H1 (cell line): Measurements from ENCODE around the gene DES. TPM values are rescaled to one million over a fixed set of nuclear protein-coding genes. Genes with fewer than 3 reads are reported as not detected.
A peak's percentile ranks its signal among the peaks of the same experiment; 100 is the strongest.

Experiments used
- CTCF ChIA-PET: fragments of 300-600 bp; sonication (Branson Sonifier 250); formaldehyde crosslinking; loops from one replicate; lab custom pipeline; 2021; ENCODE audit not compliant: partially characterized antibody; lab: Charles Lee
- POLR2A ChIA-PET: fragments of 300-600 bp; sonication (Branson Sonifier 250); formaldehyde crosslinking; loops from one replicate; lab custom pipeline; 2021; ENCODE audit warnings: inconsistent platforms; ENCODE audit not compliant: partially characterized antibody; lab: Charles Lee
- DNase-seq, 2 experiments: peaks; one replicate each; pipeline versions ENCODE4 v3.0.0 to v3.0.0-alpha.2; 2010 to 2022; ENCODE audit warnings: low spot score in 2 of 2, low read depth in 1 of 2, mixed read lengths in 1 of 2
- FAIRE-seq: peaks from 2 replicates; lab custom pipeline; 2011; peaks lifted over from hg19 to GRCh38; lab: Jason Lieb, UNC
- H2AFZ ChIP-seq: 2 replicates; pipeline ENCODE4 v1.8.1; 2012; ENCODE audit warnings: low read length, inconsistent platforms
- H2AK5ac ChIP-seq: 2 replicates; pipeline ENCODE4 v1.6.1; 2013; ENCODE audit warnings: low read depth, low read length
- H2BK120ac ChIP-seq: replicated peaks from 2 replicates; pipeline ENCODE3; 2013; ENCODE audit warnings: low read depth, low read length, inconsistent platforms
- H2BK12ac ChIP-seq: 2 replicates; pipeline ENCODE4 v1.6.1; 2013; ENCODE audit warnings: low read depth, low read length
- H2BK15ac ChIP-seq: 2 replicates; pipeline ENCODE4 v1.6.1; 2013; ENCODE audit warnings: low read length
- H2BK20ac ChIP-seq: 2 replicates; pipeline ENCODE4 v1.6.1; 2013; ENCODE audit warnings: low read length
- H2BK5ac ChIP-seq: 2 replicates; pipeline ENCODE4 v1.6.1; 2013; ENCODE audit warnings: low read depth, low read length
- H3K14ac ChIP-seq: 2 replicates; pipeline ENCODE4 v1.6.1; 2013; ENCODE audit warnings: inconsistent platforms; ENCODE audit not compliant: insufficient read length
- H3K18ac ChIP-seq: 2 replicates; pipeline ENCODE4 v1.6.1; 2013; ENCODE audit warnings: low read length; ENCODE audit errors: extremely low read depth
- H3K23ac ChIP-seq: 2 replicates; pipeline ENCODE4 v1.6.1; 2013; ENCODE audit warnings: inconsistent platforms; ENCODE audit not compliant: insufficient read length
- H3K23me2 ChIP-seq: 2 replicates; pipeline ENCODE4 v1.6.1; 2013; ENCODE audit warnings: low read depth, low read length
- H3K27ac ChIP-seq: 2 replicates; pipeline ENCODE4 v1.6.1; 2011; ENCODE audit warnings: low read depth, low read length, inconsistent platforms
- H3K27me3 ChIP-seq, 4 experiments: replicated peaks in 1 of 4; 1 replicate in 1 of 4; 2 replicates in 3 of 4; pipeline versions ENCODE4 v1.6.1 to v1.8.1; 2011 to 2013; ENCODE audit warnings: low read length in 3 of 4, mild to moderate bottlenecking in 3 of 4, inconsistent platforms in 2 of 4, mixed read lengths in 2 of 4, moderate library complexity in 1 of 4; ENCODE audit not compliant: control insufficient read depth in 3 of 4, insufficient read depth in 3 of 4; ENCODE audit errors: extremely low read depth in 1 of 4
- H3K36me3 ChIP-seq, 4 experiments: 2 replicates each; pipeline versions ENCODE4 v1.6.1 to v1.8.1; 2011 to 2013; ENCODE audit warnings: mild to moderate bottlenecking in 4 of 4, low read length in 3 of 4, moderate library complexity in 2 of 4, control low read depth in 1 of 4, inconsistent platforms in 1 of 4; ENCODE audit not compliant: insufficient read depth in 4 of 4, control insufficient read depth in 2 of 4
- H3K4ac ChIP-seq: replicated peaks from 2 replicates; pipeline ENCODE3; 2013; ENCODE audit warnings: low read length, low read depth, mixed read lengths, inconsistent platforms; ENCODE audit not compliant: insufficient read length
- H3K4me1 ChIP-seq, 4 experiments: replicated peaks in 1 of 4; 1 replicate in 1 of 4; 2 replicates in 3 of 4; pipeline versions ENCODE4 v1.6.1 to v1.8.1; 2011 to 2013; ENCODE audit warnings: low read length in 3 of 4, inconsistent platforms in 2 of 4, mixed read lengths in 1 of 4; ENCODE audit not compliant: insufficient read depth in 4 of 4, control insufficient read depth in 3 of 4
- H3K4me2 ChIP-seq, 2 experiments: 2 replicates each; pipeline versions ENCODE4 v1.6.1 to v1.8.1; 2011 to 2013; ENCODE audit warnings: low read depth in 2 of 2, low read length in 2 of 2, control low read depth in 1 of 2, inconsistent platforms in 1 of 2, mild to moderate bottlenecking in 1 of 2; ENCODE audit not compliant: insufficient read depth in 1 of 2
- H3K4me3 ChIP-seq, 4 experiments: fragments of 200-600, 300-600 bp in 1 of 4; sonication (generic), shearing (Covaris generic), sonication (Bioruptor Twin) in 1 of 4; 2 replicates each; pipeline versions ENCODE4 v1.5.1 to v1.8.1; 2011 to 2016; ENCODE audit warnings: low read length in 4 of 4, low read depth in 3 of 4, control low read depth in 2 of 4, inconsistent platforms in 2 of 4, mild to moderate bottlenecking in 2 of 4, mixed read lengths in 1 of 4, moderate library complexity in 1 of 4; ENCODE audit not compliant: insufficient read depth in 2 of 4; ENCODE audit errors: extremely low read depth in 1 of 4
- H3K56ac ChIP-seq: replicated peaks from 2 replicates; pipeline ENCODE3; 2013; ENCODE audit warnings: low read depth, mild to moderate bottlenecking, mixed read lengths, low read length, inconsistent platforms; ENCODE audit not compliant: insufficient read length
- H3K79me1 ChIP-seq: 2 replicates; pipeline ENCODE4 v1.6.1; 2013; ENCODE audit warnings: low read depth, low read length, control low read depth
- H3K79me2 ChIP-seq, 2 experiments: 2 replicates each; pipeline versions ENCODE4 v1.6.1 to v1.8.1; 2012 to 2013; ENCODE audit warnings: low read length in 2 of 2, mild to moderate bottlenecking in 2 of 2, inconsistent platforms in 1 of 2; ENCODE audit not compliant: insufficient read depth in 2 of 2, control insufficient read depth in 1 of 2
- H3K9ac ChIP-seq, 4 experiments: replicated peaks in 1 of 4; 1 replicate in 1 of 4; 2 replicates in 3 of 4; pipeline versions ENCODE4 v1.6.1 to v1.8.1; 2011 to 2013; ENCODE audit warnings: low read depth in 3 of 4, low read length in 3 of 4, control low read depth in 2 of 4, mild to moderate bottlenecking in 2 of 4, moderate library complexity in 2 of 4, inconsistent platforms in 1 of 4; ENCODE audit errors: extremely low read depth in 1 of 4
- H3K9me3 ChIP-seq, 2 experiments: 2 replicates each; pipeline versions ENCODE4 v1.6.1 to v1.8.1; 2012 to 2013; ENCODE audit warnings: mild to moderate bottlenecking in 2 of 2, moderate library complexity in 2 of 2, control low read depth in 1 of 2, inconsistent platforms in 1 of 2, low read depth in 1 of 2, low read length in 1 of 2, mixed read lengths in 1 of 2; ENCODE audit not compliant: insufficient read depth in 2 of 2
- H4K20me1 ChIP-seq, 2 experiments: replicated peaks in 1 of 2; 2 replicates each; pipeline versions ENCODE3 to v1.8.1; 2011 to 2013; ENCODE audit warnings: inconsistent platforms in 2 of 2, low read length in 2 of 2, mild to moderate bottlenecking in 1 of 2; ENCODE audit not compliant: insufficient read depth in 2 of 2, control insufficient read depth in 1 of 2
- H4K5ac ChIP-seq: 2 replicates; pipeline ENCODE4 v1.6.1; 2013; ENCODE audit warnings: low read length, low read depth, mixed read lengths, inconsistent platforms; ENCODE audit not compliant: insufficient read length
- H4K8ac ChIP-seq: 2 replicates; pipeline ENCODE4 v1.8.0; 2013; ENCODE audit warnings: mild to moderate bottlenecking, moderate library complexity, low read length, inconsistent platforms; ENCODE audit not compliant: insufficient read depth; ENCODE audit errors: extremely low read depth
- H4K91ac ChIP-seq: replicated peaks from 2 replicates; pipeline ENCODE3; 2013; ENCODE audit warnings: low read length, mixed read lengths, inconsistent platforms; ENCODE audit not compliant: insufficient read length
- EZH2 ChIP-seq: fragments of 200-600 bp; sonication (generic); IDR thresholded peaks from 2 replicates; pipeline ENCODE4 v1.7.1; 2012; ENCODE audit warnings: low read depth, mild to moderate bottlenecking, moderate library complexity, low read length, inconsistent platforms; ENCODE audit not compliant: severe bottlenecking
- FOSL1 ChIP-seq: IDR thresholded peaks from 2 replicates; pipeline ENCODE4 v1.6.1; 2011; ENCODE audit warnings: mild to moderate bottlenecking, low read depth, low read length, moderate library complexity; ENCODE audit not compliant: insufficient read depth
- PHF8 ChIP-seq: fragments of 200-600 bp; sonication (generic); conservative IDR thresholded peaks from 2 replicates; pipeline ENCODE4 v1.7.1; 2012; ENCODE audit warnings: low read depth, mild to moderate bottlenecking, inconsistent platforms, low read length, moderate library complexity
- POLR2A ChIP-seq, 2 experiments: IDR thresholded peaks; 1 replicate in 1 of 2; 2 replicates in 1 of 2; pipeline ENCODE4 v1.6.1; 2011; ENCODE audit warnings: low read depth in 2 of 2, low read length in 2 of 2, mild to moderate bottlenecking in 2 of 2; ENCODE audit errors: control extremely low read depth in 1 of 2
- RBBP5 ChIP-seq: IDR thresholded peaks from 2 replicates; pipeline ENCODE4 v1.7.1; 2012; ENCODE audit warnings: low read depth, mild to moderate bottlenecking, inconsistent platforms, low read length, moderate library complexity, borderline replicate concordance
- SIX5 ChIP-seq: IDR thresholded peaks from 2 replicates; pipeline ENCODE4 v1.6.1; 2011; ENCODE audit warnings: mild to moderate bottlenecking, low read depth, low read length
- SP1 ChIP-seq: IDR thresholded peaks from 2 replicates; pipeline ENCODE4 v1.6.1; 2011; ENCODE audit warnings: low read depth, low read length
- ZNF274 ChIP-seq: IDR thresholded peaks from 2 replicates; pipeline ENCODE4 v1.7.0; 2012; ENCODE audit warnings: low read length, borderline replicate concordance; ENCODE audit errors: extremely low read depth
- WGBS, 2 experiments: shearing (Covaris generic) in 1 of 2; methylation state at CpG; one replicate each; pipeline versions ENCODE4 v1.1.6 to v1.1.7; 2013 to 2015; ENCODE audit warnings: low lambda C conversion rate in 2 of 2, mixed read lengths in 2 of 2, inconsistent platforms in 1 of 2, low coverage in 1 of 2, missing lambda C conversion rate in 1 of 2; ENCODE audit not compliant: insufficient replicate concordance in 2 of 2, insufficient coverage in 1 of 2, insufficient read length in 1 of 2; ENCODE audit errors: extremely low coverage in 1 of 2, missing lambda C conversion rate in 1 of 2; 5-methylcytosine and 5-hydroxymethylcytosine counted together
- polyA plus RNA-seq, 7 experiments: library from polyadenylated mRNA; depleted of rRNA in 3 of 7; stranded (reverse) in 5 of 7; unstranded in 2 of 7; fragments of >200 nt in 5 of 7; fragments of 200-250 nt in 2 of 7; gene quantifications; 1 replicate in 5 of 7; 2 replicates in 1 of 7; 4 replicates in 1 of 7; pipeline versions ENCODE4 v1.2.1 to v1.2.3, GENCODE V29; 2011 to 2013; ENCODE audit warnings: missing spikeins in 2 of 7, mixed read lengths in 2 of 7
- total RNA-seq: library from RNA; stranded (reverse); fragmentation: NEBNext Ultra II Directional; extraction: Animal tissue kit (Norgen Biotek cat#: 25700); gene quantifications from 2 replicates; pipeline ENCODE4 v1.2.1, GENCODE V29; 2021
- TF ChIP-seq, protein P1 (sequence below): IDR thresholded peaks from 2 replicates; pipeline ENCODE4 v1.6.1; 2012; ENCODE audit warnings: inconsistent platforms

The DES gene
- total and polyA plus RNA-seq, 2 of the 8 experiments (the other 6 are each of a cell fraction or from before 2014, with no cell fraction given), result 1.8 to 4.3 TPM

DNA sequence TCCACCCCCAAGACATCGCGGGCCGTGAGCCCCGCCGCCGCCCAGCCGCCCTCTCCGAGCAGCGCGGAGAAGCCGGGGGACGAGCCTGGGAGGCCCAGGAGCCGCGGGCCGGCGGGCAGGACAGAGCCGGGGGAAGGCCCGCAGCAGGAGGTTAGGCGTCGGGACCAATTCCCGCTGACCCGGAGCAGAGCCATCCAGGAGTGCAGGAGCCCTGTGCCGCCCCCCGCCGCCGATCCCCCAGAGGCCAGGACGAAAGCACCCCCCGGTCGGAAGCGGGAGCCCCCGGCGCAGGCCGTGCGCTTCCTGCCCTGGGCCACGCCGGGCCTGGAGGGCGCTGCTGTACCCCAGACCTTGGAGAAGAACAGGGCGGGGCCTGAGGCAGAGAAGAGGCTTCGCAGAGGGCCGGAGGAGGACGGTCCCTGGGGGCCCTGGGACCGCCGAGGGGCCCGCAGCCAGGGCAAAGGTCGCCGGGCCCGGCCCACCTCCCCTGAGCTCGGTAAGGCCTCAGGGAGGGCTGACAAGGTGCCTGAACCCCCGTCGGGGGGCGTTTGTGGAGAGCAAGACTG, 30.7 kb downstream of the DES start:
- Histone ChIP-seq H2BK15ac (no peak overlapping the region), H3K79me1 (no peaks in the 10 kb centered on the region), H2BK5ac (no peak overlapping the region), H2AFZ (no peak overlapping the region), H4K8ac (peak overlapping the region; percentile 72), H4K91ac (no peak overlapping the region), H3K56ac (no peak overlapping the region), H3K27me3 (peaks cover 6 to 23% (median 20%) of the 10 kb centered on the region in 4 experiments), H3K14ac (no peak overlapping the region), H2BK12ac (peak overlapping the region; percentile 39; the same call in 1 of the 2 replicates), H3K4me3 (peak overlapping the region in 3 of 4 experiments; percentile 12 to 57 (median 34); a peak in 4 of 8 replicates), H3K36me3 (no peaks in the 10 kb centered on the region), H3K4ac (no peak overlapping the region), H3K23me2 (peaks cover 7% of the 10 kb centered on the region; the same call in 1 of the 2 replicates), H4K5ac (no peak overlapping the region), H2BK20ac (no peak overlapping the region), H3K9me3 (no peaks in the 10 kb centered on the region), H3K23ac (no peak overlapping the region), H3K27ac (no peak overlapping the region), H2BK120ac (no peak overlapping the region), H3K4me1 (peaks cover 0 to 23% (median 14%) of the 10 kb centered on the region in 4 experiments; a peak in 6 of 7 replicates), H3K9ac (no peak overlapping the region), H2AK5ac (no peak overlapping the region), H3K4me2 (peak overlapping the region; percentile 51 to 66), H3K79me2 (no peaks in the 10 kb centered on the region), H3K18ac (peak overlapping the region; percentile 32; the same call in 1 of the 2 replicates), H4K20me1 (peaks cover 2 to 9% of the 10 kb centered on the region in 2 experiments)
- POLR2A ChIA-PET, result interaction anchor here (1.0 to 2.6 kb wide), 12 partner anchors 9 to 63 kb away, joined by 3 to 11 read pairs (median 6); partner anchors contain the start of genes DNPEP and SPEG
- peak in 1 of 2 experiments; percentile 84 for DNase-seq
- FAIRE-seq, result no peak
- CTCF ChIA-PET, result interaction anchor here (0.7 to 113.1 kb wide), 7 partner anchors 9 to 193 kb away, joined by 3 to 7248 read pairs (median 4); partner anchors contain the start of genes ASIC4, CHPF, DES and GMPPA
- WGBS, 2 experiments, result 5% methylated on average over 43 of the region's 51 CpGs; no CpG with 5 or more reads in 1 of the 2 experiments
- TF ChIP-seq RBBP5 (no peak), PHF8 (no peak), SP1 (no peak), SIX5 (no peak), FOSL1 (no peak), EZH2 (peak; percentile 23), ZNF274 (no peak), POLR2A (IDR thresholded peaks at IDR 0.05; ENCODE audit: control extremely low read depth in 1 of 2, low read depth in 2 of 2, low read length in 2 of 2) (0 out of 3 replicates have a peak, but pooled peaks of 1 of the 2 experiments have one; percentile 39)
- TF ChIP-seq, protein P1, sequence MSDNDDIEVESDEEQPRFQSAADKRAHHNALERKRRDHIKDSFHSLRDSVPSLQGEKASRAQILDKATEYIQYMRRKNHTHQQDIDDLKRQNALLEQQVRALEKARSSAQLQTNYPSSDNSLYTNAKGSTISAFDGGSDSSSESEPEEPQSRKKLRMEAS, result no peak
